GM11168 (cell line): ENCODE results near the gene AURKA.

Source experiments
- in situ Hi-C: fragments of 300-500 bp; cut with MboI; formaldehyde crosslinking; loops from one replicate; pipeline ENCODE4 v1.12.0; 2022; ENCODE audit warnings: low sequenced_read_pairs; ENCODE audit not compliant: unreplicated experiment

The AURKA gene

DNA sequence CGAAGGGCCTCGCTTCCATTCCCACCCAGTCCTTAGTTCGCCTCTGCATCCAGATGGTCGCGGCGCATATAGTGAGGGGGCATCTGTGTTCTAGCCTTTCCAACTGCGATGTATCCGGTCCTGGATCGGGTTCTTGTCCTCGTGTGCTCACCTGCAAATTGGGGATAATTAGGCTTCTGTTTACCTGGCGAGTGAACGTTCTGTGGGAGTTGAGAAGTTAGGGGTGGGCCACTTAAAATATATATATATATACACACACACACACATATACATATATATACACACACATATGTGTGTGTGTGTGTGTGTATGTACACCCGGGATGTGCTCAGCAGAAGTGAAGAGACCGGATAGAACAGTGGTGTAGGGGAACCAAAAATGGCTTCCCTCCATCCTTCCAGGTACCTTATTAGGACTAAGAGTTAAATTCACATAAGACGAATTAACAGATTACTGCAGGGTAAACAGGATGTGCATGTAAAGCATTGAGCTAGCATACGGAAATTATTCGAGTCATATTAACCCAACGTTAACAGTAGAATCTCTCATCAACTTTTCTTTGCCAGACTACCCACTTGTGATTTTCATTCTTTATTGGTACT is 967 bp upstream of the AURKA start:
- in situ Hi-C loops, result loop anchor here (10.0 kb wide), 1 partner anchor 82 kb away; no protein-coding TSS in a partner anchor

DNA sequence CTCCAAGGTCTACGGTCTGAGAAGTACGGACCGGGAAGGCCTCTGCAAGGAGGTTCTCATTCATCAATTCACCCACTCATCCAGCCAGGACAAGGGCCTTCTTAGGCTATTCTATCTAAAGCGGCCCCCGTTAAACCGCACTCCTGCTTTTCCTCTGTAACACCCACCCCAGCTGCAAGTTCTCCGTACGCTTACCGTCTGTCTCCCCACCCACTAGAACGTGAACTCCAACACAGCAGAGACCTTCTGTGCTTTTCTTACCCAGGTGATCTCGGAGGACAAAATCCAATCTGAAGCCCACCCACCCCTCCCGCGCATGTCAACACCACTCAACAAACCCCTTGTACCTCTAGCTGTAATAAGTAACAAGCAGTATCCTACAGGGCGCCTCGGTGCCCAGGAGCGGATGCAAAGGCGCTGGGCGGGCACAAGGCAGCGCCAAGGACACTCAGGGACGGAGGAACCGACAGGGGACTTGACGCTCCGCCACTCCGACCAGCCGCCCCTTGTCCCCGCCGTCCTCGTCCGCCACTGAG is 351 bp downstream of the AURKA start:
- in situ Hi-C loops, result loop anchor here (10.0 kb wide), 1 partner anchor 83 kb away; no protein-coding TSS in a partner anchor

DNA sequence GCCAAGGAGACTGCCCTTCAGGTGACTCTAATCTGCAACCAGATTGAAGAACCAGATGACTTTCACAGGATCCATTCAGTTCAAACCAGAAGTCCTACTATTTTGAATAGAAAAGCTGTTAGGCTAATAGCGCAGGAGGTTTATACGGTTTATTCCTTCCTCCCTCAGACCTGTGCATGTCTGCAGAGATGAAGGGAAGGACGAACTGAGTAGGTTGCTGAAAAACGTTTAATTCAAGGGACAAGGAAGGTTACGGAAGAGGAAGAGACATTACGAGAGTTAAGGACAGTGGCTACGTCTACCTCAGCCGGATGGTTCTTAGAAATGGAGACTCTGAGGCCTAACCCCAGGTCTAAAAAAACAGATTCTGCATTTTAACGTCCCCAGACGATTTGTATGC is 978 bp downstream of the AURKA start:
- in situ Hi-C loops, result loop anchor here (10.0 kb wide), 1 partner anchor 84 kb away; no protein-coding TSS in a partner anchor

DNA sequence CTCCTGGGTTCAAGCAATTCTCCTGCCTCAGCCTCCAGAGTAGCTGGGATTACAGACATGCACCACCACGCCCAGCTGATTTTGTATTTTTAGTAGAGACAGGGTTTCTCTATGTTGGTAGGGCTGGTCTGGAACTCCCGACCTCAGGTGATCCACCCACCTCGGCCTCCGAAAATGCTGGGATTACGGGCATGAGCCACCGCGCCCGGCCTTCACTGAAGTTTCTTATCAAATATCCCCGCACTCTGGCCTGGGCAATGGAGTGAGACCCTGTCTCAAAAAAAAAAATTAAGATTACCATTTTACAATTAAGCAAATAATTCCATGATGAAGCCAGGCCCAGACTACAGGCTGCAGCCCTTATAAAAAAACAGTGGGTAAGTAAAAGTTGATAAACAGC is 1.6 kb downstream of the AURKA start:
- in situ Hi-C loops, result loop anchor here (10.0 kb wide), 1 partner anchor 84 kb away; no protein-coding TSS in a partner anchor

DNA sequence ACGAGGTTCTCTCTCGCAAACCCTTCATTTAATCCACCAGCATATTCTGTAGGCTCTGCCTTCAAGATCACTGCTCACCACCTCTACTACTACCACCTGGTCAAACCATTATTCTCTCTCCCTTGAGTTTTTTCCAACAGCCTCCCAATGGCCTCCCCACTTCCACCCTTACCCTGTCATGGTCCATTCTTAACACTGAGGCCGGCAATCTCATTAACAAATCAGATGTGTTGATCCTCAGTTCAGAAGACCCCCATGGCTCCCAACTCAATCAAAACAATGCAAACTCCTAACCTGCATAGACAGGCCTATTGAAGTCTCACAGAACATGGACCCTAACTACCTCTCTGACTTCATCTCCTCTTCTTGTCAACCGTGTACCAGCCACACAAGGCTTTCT is 2.2 kb downstream of the AURKA start:
- in situ Hi-C loops, result loop anchor here (10.0 kb wide), 1 partner anchor 85 kb away; no protein-coding TSS in a partner anchor

DNA sequence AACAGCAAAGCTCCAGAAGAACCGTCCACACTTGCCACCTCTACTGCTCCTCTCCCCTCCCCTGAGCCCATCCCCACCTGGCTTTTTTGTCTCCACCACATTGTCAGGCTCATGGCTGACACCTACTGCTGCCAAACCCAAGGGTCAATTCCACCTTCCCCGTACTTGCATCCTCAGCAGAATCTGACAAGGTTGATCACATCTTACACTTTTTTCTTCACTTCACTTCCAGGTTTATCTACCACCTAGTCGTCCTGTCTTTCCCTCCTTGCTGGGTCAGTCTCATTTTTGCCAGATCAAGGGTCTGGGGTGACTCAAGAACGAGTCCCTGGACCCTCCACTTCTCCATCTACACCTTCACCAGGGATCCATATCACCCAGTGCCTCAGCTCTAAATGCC is 3.1 kb downstream of the AURKA start:
- in situ Hi-C loops, result no loop called here

DNA sequence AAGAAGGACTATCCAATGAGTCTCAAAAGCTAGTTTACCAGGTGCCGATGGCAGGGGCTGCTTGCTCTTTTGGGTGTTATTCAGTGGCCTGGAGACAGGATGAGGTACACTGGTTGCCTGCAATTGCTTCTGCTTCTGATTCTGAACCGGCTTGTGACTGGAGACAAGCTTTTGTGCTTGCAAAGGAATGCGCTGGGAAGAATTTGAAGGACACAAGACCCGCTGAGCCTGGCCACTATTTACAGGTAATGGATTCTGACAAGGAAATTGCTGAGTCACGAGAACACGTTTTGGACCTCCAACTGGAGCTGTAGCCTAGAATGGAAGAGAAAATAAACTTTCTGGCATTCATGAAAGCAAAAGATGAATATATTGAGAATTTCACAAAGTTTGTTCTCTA is 5.8 kb downstream of the AURKA start:
- in situ Hi-C loops, result no loop called here

DNA sequence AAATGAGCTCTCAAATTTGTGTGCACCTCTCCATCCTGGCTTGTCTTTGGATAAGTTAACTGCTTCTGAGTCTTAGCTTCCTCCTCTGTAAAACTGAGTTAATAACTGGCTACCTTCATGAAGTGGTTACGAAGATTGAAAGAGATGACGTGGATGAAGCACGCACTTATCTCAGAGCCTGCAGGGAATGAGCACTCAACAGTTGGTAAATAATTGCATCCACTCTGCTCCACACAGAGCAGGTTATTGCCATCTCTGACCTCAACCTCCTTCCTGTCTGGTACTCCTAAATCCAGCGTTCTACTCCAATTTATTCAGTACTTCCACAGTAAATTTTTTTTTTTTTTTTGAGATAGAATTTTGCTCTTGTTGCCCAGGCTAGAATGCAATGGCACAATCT is 6.9 kb downstream of the AURKA start:
- in situ Hi-C loops, result no loop called here

DNA sequence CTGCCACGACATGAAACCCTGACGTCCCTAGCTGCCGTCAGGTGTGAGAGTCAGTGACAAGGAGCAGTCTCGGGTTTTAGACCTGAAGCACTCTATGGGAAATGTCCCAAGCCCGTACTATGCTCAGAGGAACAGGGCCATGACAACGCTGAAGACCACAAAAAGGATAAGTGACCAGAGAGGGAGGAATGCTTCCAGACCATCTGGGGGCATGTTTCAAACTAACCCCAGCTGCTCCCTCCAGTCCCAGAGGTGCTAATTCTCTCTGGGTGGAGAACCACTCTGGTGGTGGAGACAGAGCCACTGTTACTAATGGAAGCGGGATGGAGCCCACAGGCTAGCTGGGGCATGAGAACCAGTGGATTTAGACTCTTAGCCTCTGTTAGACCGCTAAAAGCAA is 8.7 kb downstream of the AURKA start:
- in situ Hi-C loops, result no loop called here

DNA sequence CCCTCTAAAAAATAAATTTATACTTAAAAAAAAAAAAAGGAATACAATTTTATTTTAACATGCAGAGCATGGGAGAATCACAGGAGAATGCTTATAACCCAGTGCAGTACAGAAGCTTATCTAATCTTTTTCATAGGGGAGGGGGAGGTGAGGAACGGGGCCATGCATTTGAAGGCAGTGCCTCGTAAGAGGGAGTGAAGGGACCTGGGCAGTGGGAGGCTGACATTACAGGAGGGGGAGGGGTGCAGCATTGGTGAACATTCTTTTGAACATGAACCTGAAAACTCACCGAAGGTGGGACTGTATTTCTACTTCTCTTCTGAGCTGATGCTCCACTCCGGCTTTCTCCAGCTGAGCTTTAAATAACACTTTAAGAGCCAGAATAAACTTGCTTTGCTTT is 9.3 kb downstream of the AURKA start:
- in situ Hi-C loops, result no loop called here

DNA sequence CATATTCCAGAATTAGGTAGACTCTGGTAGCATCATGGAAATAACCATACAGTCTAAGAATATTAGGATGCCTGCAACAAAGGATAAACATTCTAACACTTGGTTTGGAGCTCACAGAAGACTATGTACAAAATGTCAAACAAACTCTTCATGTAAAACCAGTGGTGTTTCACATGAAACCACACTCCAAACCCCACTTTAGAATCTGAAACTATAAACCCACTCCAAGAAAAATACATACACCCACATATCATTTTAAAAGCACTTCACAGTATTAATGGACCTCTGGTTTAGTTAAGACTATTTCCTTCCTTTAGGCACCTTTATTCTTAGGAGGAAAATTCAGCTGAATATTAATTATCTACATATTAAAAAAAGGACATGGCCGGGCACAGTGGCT is 10.5 kb downstream of the AURKA start:
- in situ Hi-C loops, result no loop called here

DNA sequence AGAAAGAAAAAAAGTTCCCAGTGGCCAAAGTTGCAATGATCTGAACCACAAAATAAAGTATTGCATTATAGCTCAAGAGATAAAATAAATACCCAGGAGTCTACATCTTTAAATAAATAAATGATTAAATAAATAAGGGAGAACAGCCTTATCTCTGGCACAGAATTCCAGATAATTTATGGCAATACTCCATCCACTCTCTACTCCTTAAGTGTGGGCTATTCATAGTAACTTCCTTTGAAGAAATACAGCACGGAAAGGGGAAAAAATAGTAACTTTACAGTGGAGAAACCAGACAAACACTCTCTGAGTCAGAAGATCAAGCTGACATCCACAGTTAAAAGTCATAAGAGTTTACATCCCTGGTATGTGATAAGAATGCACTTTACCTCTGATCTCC is 11.6 kb downstream of the AURKA start:
- in situ Hi-C loops, result no loop called here

DNA sequence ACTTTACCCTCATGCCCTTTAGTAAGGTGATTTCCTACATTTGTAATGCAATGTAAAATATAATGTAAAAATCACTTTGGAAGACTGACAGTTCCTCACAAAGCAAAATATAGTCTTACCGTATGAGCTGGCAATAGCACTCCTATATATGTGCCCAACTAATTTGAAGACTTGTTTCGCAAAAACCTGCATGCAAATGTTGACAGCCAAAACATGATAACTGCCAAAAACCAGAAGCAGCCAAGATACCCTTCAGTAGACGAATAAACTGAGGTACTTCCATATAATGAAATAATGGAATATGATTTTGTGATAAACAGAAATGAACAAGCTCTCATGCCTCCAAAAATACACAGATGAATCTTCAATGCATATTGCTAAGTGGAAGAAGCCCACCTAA is 13.6 kb downstream of the AURKA start:
- in situ Hi-C loops, result no loop called here

DNA sequence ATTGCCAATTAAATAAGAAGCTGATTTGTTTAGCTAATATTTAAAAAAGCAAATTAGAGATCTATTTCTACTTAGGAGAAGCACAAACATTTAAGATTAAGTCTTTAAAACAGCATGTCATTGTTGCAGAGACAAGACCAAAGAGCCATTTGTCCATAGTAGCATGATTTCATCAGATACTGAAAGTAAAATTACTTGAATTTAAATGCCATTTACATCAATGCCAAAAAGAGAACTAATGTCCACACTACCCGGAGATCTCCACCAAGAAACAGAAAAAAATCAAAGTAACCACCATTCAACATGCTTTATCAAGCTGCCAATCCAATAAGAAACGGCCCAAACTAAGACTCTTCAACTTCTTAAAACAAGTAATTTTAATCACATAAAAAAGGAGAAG is 15.7 kb downstream of the AURKA start:
- in situ Hi-C loops, result no loop called here

DNA sequence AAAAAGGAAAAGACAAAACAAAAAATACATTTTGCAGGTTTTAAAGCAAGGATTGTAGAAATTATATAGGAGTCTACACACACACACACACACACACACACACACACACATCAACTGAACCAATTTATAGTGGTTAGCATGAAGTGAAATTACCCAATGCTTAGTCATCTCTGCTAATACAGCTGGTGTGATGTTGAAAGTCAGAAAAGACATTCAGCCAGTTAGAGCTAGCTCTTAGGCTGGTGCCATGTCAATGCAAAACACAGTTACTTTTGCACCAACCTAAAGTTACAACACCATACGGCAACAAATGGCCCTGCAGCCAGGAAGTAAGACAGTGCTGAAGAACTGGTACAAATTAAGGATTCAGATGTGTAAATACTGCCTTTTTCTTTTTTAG is 18.1 kb downstream of the AURKA start:
- in situ Hi-C loops, result no loop called here

DNA sequence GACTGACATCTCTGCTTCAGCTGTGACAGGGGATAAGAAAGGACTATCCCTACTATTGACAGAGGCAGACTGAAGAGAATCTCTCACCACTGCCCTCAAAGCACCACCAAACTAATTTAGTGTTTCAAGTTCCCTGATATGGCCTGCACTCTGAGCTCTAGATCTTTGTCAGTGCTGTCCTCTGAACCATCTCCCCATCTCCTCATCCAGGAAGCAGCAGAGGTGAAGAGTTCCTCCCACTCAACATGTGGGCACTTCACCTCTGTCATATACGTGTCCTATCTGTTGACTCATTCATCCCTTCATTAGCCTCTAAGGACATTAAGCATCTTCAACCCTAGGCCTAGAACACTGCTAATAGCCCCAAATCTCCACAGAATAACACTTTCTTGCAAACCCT is 19.2 kb downstream of the AURKA start:
- in situ Hi-C loops, result no loop called here

DNA sequence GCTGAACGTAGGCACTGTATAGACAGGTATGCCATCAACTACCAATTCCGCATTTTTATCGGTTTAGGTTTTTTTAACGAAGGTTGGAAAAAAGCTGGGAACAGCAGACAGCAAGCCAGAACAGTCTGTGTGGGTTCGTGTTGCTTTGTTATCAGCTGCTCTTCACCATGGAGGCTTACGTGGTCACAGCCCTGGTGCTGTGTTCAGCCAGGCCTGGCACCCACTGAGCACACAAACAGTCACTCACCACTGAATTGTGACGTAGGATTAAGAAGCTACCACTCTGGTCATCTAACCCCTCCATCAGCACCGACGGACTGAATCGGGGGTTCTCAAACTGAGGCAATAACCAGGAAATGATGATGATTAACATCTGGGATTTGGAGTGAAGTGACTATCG is 20.0 kb downstream of the AURKA start:
- in situ Hi-C loops, result no loop called here

DNA sequence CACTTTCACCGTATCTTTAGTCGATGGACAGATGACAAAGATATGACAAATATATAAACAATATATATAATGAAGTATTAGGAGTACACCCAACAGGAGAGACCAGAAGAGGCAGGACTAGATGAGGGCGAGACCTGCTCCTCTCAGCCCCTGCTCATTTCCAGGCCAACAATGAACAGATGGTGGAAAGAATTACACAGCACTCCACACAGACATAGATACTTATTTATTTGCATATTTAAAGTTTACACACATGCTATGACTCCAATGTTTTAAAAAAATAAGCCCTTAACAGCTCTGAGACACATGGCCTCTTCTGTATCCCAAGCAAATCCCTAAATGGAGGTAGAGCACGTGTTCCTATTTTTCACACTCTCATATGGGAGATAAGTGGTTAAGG is 22.8 kb downstream of the AURKA start:
- in situ Hi-C loops, result no loop called here

DNA sequence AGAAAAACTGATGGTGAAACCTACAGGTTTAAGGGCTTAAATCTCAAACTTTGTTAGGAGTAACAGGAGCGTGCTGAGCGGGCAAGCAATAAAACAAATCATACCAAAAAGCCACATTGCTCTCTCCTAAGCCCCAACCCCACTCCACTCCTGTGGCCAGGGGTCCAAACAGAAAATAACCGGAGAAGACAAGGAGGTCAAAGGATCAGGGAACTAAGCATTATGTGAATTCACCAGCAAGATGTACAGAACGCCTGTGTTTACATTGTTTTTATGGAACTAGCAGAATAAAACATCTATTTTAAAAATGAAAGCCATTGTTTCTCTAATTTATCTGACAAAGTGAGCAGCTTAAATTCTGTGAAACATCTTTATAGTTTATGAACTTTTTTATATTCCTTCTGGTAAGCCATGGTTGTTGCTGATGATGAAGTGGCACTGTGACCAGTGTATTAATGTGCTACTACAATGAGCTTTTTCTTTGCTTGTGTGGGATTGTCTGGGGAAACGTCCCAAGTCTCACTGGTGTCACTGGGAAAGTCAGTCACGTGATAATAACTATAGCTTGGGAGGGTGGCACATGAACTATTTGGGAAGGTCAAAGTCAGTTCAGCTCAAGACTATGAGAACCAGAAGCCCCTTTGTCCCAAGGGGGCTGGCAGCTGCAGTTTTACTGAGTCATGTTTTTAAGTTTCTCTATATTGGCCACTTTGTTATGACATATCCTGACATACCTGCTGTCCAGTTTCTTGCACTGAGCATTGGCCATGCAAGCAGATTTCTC is 23.5 kb downstream of the AURKA start:
- in situ Hi-C loops, result no loop called here

DNA sequence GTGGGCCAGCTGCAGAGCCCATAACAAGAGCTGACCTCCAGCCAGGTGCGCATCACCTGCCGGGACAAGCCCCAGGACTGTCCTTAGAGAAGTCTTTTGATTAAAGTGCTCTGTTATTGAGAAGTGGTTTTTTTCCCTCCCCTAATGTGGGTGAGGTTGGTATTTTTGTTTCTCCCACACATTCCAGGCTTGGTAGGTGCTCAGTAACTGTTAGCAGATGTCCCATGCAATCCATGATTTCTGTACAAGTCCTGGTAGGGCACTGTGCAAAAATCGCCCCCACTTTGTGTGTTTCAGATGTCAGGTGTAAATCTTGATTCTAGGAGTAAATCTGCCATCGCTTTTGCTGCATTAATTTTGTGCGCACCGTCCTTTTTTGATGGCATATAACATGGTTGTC is 28.5 kb downstream of the AURKA start:
- in situ Hi-C loops, result no loop called here

DNA sequence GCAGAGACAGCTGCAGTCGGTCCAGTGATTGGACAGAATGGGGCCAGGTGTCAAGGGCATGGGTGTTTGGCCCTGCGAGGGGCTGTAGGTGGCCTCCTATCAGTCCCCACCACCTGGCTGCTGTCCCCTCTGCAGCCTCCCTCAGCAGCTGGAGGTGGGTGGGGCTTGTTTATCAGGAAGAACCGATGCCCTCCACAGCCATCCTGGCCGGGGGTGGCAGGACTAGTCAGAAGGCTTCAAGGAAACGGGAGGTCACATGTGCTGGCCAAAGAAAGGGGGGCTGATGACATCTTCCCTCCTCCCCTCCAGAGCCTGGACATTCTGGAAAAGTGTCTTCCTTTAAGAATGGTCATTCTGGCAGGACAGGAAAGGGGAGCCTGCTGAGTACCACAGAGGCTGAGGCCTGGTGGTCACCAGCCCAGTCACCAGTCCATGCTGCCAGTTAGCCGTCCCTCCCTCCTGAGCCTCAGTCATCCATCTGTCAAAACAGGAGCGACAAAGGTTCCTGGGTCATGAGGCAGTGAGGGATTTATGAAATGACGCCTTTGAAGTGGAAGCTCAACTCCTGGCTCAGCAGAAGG is 29.1 kb downstream of the AURKA start:
- in situ Hi-C loops, result no loop called here
